ENCODE data around the gene FSIP1.

The FSIP1 gene

DNA sequence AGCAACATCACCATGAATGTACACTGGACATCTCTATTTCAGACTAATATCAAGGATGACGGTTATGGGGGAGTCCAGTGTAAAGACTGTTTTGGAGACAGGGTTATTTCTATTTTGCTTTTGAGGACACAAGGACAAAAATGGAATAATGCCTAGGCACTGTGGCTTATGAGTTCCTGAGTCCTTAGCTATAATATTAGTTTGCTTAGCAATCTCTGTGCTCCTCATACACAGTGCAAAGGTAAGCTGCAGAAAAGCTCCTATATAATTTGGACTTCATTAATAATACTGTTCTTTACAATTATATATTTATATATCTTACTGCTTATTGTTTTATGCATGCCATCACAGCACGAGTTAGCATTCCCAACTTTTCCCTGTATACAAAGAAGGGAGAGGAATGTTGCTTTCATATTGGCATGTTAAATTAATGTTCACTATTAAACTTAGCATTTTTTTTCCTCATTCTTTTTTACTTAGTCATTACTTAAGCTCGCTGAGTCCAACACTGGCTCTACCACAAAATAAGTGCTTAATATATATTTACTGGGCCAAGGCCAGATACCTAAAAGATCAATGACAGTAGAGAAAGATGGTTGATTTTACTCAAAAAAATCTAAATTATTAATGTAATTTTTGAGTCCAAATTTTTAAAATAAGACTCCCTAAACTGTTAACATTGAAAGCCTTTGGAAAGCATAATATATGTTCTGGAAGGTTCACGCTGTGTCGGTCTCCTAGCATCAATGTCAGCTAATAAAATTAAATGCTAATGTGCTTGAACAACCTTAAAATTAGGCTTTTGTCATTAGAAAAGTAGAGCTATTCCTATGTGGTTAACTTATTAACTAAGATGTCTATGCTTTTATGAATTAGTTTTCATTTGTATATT, 187.9 kb downstream of the FSIP1 start:
- TF ChIP-seq, protein P1, sequence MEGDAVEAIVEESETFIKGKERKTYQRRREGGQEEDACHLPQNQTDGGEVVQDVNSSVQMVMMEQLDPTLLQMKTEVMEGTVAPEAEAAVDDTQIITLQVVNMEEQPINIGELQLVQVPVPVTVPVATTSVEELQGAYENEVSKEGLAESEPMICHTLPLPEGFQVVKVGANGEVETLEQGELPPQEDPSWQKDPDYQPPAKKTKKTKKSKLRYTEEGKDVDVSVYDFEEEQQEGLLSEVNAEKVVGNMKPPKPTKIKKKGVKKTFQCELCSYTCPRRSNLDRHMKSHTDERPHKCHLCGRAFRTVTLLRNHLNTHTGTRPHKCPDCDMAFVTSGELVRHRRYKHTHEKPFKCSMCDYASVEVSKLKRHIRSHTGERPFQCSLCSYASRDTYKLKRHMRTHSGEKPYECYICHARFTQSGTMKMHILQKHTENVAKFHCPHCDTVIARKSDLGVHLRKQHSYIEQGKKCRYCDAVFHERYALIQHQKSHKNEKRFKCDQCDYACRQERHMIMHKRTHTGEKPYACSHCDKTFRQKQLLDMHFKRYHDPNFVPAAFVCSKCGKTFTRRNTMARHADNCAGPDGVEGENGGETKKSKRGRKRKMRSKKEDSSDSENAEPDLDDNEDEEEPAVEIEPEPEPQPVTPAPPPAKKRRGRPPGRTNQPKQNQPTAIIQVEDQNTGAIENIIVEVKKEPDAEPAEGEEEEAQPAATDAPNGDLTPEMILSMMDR (IDR thresholded peaks at IDR 0.05; ENCODE audit: extremely low read depth, missing control alignments), result no peak
- DNase-seq (ENCODE audit: low spot score), result no peak

DNA sequence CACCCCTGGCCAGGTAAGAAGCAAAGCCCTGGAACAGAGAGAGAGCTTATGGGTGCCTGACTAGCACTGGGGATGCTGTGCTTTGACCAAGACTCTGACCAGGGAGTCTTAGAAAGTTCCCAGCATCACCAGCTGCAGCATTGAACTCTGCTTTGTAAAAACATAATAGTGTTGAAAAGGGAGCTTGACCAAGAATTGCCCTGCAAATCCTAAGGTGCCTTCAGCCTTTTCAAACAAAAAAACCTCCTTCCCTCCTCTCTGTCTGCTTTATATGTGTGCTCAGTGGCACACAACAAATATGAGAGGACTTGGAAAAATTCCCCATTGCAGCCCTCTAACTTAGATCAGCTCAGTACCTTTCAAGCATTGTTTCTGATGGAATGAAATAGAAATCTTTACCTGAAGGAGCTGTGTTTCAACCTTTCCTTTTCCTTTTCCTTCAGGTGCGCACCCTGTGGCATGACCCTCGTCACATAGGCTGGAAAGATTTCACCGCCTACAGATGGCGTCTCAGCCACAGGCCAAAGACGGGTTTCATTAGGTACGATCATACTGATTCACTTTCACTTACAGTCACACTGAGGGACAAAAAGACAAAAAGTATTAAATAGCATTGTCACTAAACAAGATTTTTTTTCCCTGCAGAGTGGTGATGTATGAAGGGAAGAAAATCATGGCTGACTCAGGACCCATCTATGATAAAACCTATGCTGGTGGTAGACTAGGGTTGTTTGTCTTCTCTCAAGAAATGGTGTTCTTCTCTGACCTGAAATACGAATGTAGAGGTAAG, 188.8 kb downstream of the FSIP1 start:
- no peak for DNase-seq (ENCODE audit: low spot score)
- TF ChIP-seq, protein P1 (IDR thresholded peaks at IDR 0.05; ENCODE audit: extremely low read depth, missing control alignments), result no peak

DNA sequence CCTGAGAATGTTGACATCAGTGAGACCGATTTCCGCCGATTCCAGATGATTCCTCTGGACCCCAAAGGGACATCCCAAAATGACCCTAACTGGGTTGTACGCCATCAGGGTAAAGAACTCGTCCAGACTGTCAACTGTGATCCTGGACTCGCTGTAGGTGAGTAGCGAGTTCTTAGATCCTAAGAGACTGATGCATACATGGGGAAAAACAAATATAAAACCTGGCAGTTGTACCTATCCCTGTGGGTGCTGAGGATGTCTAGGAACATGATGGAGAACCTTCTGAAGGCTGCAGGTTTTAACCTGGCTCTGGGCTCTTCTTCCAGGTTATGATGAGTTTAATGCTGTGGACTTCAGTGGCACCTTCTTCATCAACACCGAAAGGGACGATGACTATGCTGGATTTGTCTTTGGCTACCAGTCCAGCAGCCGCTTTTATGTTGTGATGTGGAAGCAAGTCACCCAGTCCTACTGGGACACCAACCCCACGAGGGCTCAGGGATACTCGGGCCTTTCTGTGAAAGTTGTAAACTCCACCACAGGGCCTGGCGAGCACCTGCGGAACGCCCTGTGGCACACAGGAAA, 189.5 kb downstream of the FSIP1 start:
- TF ChIP-seq, protein P1 (IDR thresholded peaks at IDR 0.05; ENCODE audit: extremely low read depth, missing control alignments), result no peak
- DNase-seq (ENCODE audit: low spot score), result no peak

DNA sequence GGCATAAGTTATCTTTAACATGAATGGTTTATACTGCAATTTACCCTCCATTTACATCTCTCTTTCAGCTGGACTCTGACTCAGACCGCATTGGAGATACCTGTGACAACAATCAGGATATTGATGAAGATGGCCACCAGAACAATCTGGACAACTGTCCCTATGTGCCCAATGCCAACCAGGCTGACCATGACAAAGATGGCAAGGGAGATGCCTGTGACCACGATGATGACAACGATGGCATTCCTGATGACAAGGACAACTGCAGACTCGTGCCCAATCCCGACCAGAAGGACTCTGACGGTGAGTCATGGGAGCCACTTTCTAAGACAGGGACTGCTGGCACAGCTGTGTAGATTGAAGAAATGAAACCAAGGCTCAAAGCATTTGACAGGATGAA, 190.1 kb downstream of the FSIP1 start:
- TF ChIP-seq, protein P1 (IDR thresholded peaks at IDR 0.05; ENCODE audit: extremely low read depth, missing control alignments), result no peak
- no peak for DNase-seq (ENCODE audit: low spot score)

DNA sequence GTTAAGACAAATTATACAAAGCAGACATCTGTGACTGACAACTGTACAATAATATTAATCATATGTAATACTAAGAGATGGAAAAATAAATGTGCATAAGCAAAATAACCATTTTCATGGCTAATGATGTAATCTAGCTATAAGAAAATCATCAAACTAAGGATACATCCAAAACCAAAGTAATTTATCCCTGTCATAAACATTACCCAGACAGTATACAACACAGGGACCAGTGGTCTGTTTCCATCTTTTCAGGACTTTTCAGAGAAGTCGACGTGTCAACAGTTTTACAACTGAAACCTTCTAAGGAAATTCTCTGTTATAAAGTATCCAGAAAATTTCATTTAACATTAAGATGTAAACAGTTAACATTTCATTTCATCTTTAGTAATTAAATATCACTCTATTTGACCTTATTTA, 190.7 kb downstream of the FSIP1 start:
- TF ChIP-seq, protein P1 (IDR thresholded peaks at IDR 0.05; ENCODE audit: extremely low read depth, missing control alignments), result no peak
- DNase-seq (ENCODE audit: low spot score), result no peak

DNA sequence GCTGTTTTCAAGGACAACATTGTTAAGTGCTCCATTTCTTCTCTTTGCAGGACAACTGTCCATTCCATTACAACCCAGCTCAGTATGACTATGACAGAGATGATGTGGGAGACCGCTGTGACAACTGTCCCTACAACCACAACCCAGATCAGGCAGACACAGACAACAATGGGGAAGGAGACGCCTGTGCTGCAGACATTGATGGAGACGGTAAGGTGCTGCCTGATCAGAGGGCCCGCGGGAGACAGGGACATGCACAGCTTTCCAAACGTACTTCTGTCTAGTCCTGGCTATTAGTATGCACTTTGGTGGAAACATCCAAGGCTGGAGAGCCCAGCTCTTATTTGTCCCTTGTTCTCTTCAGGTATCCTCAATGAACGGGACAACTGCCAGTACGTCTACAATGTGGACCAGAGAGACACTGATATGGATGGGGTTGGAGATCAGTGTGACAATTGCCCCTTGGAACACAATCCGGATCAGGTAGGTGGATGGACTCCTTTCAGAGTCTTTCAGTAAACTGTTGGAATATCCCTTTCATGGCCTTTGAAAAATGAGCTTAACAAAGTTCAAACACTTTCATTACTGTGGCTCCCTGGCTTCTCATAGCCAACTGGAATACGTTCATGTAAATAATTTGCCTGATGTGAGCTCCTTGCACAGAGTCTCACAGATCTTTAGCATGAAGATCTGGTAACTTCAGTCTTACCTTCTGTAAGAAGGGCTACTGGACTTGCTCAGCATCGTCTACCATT, 191.3 kb downstream of the FSIP1 start:
- TF ChIP-seq, protein P1 (IDR thresholded peaks at IDR 0.05; ENCODE audit: extremely low read depth, missing control alignments), result no peak
- no peak for DNase-seq (ENCODE audit: low spot score)
